GM18508 (cell line): Measurements from ENCODE around the gene ZKSCAN5.

Source experiments
- ATAC-seq: cut with Tn5 transposase; IDR thresholded peaks from one replicate; pipeline ENCODE4 v1.9.1; 2021; ENCODE audit warnings: moderate number of reproducible peaks; ENCODE audit not compliant: insufficient read depth, unreplicated experiment

ZKSCAN5 gene

GRCh38 chr7:99504603-99505323, at the start of gene ZKSCAN5:
Gene ZKSCAN5 (plus strand): TSS chr7:99504662. CDS start chr7:99506045, 1,383 bp downstream.
- ATAC-seq, result peak; percentile 50

- no peak for ATAC-seq
Observed at GRCh38 chr7:99455874-99456273, 48.6 kb upstream of the ZKSCAN5 start.

GRCh38 chr7:99456288-99456687, 48.2 kb upstream of the ZKSCAN5 start:
- ATAC-seq, result no peak

GRCh38 chr7:99457050-99457649, 47.3 kb upstream of the ZKSCAN5 start:
- no peak for ATAC-seq

- ATAC-seq, result no peak
Observed at GRCh38 chr7:99457650-99458493, 46.6 kb upstream of the ZKSCAN5 start.

DNA sequence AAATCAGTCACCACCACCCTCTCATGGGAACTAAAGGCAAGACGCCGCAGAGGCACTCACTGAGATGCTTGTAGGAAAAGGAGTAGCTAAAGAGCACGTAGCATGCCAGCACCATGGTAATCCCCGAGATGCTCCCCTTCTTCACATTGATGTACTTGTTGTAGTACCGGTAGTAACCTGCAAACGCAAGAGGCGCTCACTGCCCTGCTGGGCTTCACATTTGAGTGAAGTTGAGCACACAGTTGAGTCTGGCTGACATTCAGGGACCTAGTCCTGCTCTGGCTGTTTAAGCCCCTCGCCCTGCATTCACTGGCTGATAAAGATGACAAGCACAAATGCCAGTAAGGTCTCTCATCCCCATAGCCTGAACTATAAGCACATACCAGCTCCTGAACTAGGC, 45.4 kb upstream of the ZKSCAN5 start:
- ATAC-seq, result no peak

GRCh38 chr7:99460651-99461050, 43.8 kb upstream of the ZKSCAN5 start:
- no peak for ATAC-seq

- ATAC-seq, result no peak
Observed at GRCh38 chr7:99461221-99461620, 43.2 kb upstream of the ZKSCAN5 start.

- ATAC-seq, result no peak
Observed at GRCh38 chr7:99465421-99465768, 39.1 kb upstream of the ZKSCAN5 start.

DNA sequence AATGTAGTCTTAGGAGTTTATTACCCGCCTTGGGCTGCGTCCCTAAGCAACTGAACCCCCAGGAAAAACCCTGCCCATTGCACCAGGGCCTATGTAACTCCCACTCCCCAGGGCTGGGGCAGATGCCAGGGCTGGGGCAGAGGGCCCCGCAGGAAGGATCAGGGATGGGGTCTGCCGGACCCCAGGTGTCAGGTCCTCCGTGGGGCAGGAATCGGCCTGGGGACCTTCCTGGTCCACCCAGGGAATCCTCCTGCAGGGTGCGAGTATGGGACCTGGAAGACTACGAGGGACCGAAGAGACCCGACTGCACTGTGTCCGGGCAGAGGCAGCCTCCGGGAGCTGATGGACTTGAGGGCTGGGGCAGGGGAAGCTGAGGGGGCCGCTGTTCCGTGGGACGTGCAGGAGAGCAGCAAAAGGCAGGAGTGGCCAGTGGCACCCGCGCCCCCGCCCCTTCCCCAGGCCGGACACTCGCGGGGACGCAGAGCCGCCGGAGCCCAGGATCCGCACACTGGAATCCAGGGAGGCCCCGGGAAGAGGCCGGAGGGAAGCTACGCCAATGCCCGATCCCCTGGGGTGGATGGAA, 36.0 kb upstream of the ZKSCAN5 start:
- no peak for ATAC-seq

DNA sequence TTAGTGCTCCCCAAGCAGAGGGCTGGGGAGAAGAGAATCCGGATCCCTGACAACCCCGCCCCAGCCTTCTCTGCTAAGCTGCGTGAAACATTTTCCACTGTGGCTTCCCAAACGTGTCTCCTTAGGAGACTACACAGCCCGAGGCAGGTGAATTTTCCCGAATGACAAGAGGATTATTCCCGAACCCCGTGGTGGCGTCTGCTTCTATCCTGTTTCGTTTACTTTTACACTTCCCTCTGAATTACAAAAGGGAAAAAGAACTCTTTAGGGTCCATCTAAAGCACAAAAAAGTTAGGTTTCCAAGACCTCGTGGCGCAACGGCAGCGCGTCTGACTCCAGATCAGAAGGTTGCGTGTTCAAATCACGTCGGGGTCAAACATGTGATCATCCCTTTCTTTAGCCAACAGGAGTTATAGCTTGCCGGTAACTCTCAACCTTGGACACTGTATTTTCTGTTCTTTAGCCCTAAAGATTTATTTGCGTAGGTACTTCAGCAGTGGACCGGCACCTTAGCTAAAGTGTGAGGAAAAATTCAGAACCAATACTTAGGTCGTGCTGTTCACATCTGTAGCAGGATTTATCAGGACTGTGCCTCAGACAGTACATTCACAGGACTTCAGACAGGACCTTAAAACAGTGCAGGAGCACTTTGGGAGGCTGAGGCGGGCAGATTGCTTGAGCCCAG, 34.9 kb upstream of the ZKSCAN5 start:
- no peak for ATAC-seq

- ATAC-seq, result peak; percentile 69
Observed at GRCh38 chr7:99472561-99473314, 31.7 kb upstream of the ZKSCAN5 start, which contains the start of gene ZNF789. Gene ZNF789 (plus strand): TSS chr7:99472890. CDS start chr7:99476457, 3,567 bp downstream.

DNA sequence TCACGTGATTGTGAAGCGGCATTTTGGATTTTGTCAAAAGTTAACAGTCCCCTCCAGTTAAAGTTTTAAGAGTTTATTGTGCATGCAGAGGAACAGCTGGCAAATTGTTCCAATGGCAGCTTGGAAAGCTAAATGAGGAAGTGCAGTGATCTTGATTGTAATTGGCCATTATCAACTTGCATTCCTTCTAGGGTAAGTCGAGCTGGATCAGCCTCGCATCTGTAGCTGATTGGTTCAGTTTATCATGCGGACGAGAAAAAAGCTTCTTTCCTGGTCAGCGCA, 31.2 kb upstream of the ZKSCAN5 start:
- no peak for ATAC-seq

- no peak for ATAC-seq
Observed at GRCh38 chr7:99476107-99476506, 28.4 kb upstream of the ZKSCAN5 start.

GRCh38 chr7:99478464-99479440, 25.7 kb upstream of the ZKSCAN5 start:
- ATAC-seq, result no peak

DNA sequence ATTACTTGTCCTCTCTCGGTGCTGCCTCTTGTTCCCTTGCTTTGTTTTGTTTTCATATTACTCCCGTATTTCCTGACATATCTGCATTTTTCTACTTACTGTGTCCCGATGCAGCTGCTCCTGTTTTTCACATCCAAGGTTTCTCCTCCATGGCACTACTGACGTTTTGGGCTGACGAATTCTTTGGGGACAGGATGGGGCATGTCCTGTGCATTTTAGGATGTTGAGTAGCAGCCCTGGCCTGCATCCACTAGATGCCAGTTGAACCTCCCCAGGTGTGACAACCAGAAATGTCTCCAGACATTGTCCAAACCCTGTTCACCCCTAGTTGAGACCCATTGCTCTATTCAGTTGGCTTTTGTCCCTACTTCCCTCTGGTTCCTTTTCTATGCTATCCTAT, 19.4 kb upstream of the ZKSCAN5 start:
- ATAC-seq, result no peak

DNA sequence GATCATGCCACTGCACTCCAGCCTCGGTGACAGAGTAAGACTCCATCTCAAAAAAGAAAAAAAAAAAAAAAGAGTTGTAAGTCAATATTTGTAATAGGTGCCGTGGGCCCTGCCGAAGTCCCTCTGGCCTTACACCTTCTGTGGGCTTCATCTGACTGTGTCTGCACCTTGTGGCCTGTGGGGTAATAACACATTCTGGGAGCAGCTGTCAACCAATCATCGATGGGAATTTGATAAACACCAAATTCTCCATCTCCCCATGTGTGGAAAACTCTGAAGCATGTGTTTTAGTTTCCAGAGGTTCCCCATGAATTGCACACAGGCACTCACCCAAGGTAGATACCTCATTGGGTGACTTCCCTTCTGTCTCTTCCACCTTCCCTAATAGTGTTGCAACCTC, 15.2 kb upstream of the ZKSCAN5 start:
- no peak for ATAC-seq

- no peak for ATAC-seq
Observed at GRCh38 chr7:99490878-99491277, 13.6 kb upstream of the ZKSCAN5 start.

DNA sequence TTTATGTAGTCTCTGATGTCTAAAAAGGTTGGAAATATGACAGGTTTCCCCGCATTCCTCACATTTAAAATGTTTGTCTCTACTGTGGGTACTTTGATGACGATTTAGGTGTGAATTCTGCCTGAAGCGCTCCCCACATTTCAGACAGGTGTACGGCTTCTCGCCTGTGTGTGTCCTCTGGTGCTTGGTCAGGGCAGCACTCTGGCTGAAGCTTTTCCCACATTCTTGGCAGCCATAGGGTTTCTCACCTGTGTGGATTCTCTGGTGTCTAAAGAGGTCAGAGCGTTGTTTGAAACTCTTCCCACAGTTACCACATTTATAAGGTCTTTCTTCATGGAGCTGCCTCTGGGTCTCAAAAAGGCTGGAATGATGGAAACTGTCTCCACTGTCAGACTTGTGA, 10.6 kb upstream of the ZKSCAN5 start:
- ATAC-seq, result no peak
